ENCODE measurements around the gene STX8.

The STX8 gene

DNA sequence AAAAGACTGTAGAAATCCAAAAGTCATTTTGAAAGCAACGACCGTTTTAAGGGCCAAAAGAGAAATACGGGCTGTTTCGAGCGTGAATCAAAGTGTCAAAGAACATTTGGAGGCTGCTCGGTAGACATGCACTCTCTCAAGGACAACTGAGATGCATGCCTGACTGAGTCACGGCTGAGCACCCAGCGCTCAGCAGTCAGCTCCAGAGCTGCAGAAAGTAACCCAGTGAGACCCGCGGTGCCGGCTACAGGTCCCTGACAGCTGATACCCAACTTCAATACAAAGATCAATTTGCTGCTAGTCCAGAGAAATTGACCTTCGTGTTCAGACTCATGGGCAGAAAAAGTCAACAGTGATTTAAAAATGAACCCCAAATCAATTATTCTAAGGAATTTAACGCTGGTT is 214.9 kb downstream of the STX8 start:
- TF ChIP-seq, protein P1, sequence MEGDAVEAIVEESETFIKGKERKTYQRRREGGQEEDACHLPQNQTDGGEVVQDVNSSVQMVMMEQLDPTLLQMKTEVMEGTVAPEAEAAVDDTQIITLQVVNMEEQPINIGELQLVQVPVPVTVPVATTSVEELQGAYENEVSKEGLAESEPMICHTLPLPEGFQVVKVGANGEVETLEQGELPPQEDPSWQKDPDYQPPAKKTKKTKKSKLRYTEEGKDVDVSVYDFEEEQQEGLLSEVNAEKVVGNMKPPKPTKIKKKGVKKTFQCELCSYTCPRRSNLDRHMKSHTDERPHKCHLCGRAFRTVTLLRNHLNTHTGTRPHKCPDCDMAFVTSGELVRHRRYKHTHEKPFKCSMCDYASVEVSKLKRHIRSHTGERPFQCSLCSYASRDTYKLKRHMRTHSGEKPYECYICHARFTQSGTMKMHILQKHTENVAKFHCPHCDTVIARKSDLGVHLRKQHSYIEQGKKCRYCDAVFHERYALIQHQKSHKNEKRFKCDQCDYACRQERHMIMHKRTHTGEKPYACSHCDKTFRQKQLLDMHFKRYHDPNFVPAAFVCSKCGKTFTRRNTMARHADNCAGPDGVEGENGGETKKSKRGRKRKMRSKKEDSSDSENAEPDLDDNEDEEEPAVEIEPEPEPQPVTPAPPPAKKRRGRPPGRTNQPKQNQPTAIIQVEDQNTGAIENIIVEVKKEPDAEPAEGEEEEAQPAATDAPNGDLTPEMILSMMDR (IDR thresholded peaks at IDR 0.05) = no peak

DNA sequence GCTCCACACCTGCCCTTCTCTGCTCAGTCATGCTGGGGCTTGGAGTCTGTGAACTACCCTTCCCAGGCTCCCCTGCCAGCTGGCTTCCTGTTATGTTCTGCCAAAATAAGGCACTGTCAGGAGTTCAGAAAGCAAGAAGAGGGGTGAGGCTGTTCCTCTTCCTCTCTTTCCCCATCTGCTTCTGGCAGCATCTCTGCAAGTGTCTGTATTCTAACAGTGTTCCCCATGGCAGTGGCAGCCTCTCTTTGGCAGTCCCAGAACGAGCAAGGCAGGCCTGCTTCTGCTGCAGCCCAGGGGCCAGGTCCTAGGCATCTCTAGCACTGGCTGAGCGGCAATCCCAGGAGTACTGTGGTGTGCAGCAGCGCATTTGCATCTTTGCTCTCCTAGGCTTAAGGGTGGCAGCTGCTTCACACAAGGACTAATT is 219.1 kb downstream of the STX8 start:
- TF ChIP-seq, protein P1 (IDR thresholded peaks at IDR 0.05) = no peak

DNA sequence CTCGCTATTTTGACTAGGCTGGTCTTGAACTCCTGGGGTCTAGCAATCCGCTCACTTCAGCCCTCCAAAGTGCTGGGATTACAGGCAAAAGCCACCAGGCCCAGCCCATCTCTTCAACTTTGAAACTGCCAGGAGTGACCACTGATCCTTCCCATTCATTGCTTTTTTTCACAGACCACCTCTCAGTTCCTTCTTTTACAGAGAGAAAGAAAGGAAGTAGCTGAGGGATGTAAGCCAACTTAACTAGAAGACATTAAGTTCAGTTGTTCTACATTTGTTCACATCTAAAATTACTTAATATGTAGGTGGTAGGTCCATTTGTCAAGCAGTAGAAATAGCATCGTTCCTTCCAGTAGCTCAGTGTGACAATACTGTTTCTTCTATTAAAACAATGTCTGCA is 219.8 kb downstream of the STX8 start:
- TF ChIP-seq, protein P1 (IDR thresholded peaks at IDR 0.05) = no peak

DNA sequence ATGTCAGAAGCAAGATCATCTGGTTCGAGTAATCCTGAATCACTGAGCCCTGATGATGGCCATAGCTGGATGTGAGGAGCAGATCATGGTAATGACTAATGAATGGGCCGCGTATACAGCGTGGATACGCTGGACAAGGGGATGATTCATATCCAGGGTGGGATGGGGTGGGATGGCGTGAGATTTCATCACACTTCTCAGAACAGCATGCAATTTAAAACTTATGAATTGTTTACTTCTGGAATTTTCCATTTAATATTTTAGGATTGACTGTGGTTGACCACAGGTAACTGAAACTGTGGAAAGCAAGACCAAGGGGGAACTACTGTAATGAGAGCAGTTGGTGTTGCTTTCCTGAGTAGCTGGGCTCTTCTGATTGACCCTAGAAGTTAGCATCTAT is 225.5 kb downstream of the STX8 start:
- TF ChIP-seq, protein P1 (IDR thresholded peaks at IDR 0.05) = no peak

DNA sequence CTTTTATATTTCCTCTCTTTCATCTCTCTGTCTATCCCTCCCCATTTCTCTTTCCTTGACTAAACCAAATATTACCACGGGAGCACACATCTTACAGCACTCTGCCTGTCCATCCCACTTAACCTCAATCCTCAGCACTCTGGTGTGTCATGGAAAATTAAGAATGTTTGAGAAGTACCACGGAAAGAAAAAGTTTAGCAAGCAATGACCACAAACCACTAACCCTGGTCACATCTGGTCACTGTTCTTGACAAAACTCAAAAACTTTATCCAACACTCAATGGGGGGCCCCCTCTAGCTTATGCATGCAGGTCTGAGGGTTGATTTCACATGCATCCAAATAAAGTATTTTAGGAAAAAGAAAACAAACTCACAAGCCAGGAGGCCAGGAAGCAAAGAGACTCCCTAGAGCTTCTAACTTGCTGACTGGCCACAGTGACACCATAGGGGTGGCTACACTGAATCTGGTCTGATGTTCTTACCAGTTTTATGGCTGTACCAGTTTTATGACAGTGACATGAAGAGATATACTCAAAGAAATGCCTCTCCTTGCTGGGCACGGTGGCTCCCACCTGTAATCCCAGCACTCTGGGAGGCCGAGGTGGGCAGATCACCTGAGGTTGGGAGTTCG is 229.2 kb downstream of the STX8 start:
- TF ChIP-seq, protein P1 (IDR thresholded peaks at IDR 0.05) = no peak

DNA sequence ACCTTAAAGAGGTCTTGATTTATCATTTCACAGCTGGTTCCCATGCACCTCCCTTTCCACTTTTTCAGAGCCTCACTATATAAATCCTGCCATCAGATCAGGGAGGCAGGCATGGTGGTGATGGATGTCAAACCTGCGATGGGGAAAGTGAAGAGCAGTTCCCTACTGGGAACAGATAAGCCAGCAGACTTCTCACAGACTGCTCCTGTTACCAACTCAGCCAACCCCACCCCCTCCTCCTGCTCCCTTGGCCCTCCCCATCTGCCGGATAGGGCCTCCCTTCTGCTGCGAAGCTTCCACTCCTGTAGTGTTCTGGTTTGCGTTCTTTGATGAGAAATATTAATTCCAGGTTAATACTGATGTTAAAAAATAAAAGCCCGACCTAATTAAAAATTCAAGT is 232.1 kb downstream of the STX8 start:
- TF ChIP-seq, protein P1 (IDR thresholded peaks at IDR 0.05) = no peak

DNA sequence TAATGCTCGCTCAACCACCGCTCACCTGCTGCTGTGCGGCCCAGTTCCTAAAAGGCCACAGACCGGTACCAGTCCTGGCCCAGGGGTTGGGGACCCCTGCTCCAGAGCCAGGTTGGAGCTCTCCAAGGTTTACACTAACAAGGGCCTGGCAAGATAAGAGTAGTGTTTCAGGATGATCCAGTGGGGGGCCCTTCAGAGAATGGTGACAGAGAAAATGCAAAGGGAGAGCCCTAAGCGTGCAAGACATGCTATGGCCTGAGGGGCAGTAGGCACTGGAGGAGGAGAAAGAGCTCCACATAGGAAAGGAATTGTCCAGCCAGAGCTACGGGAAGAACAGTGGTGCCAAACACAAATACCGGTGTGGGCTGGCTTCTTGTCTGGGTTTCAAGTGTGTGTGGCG is 233.4 kb downstream of the STX8 start:
- TF ChIP-seq, protein P1 (IDR thresholded peaks at IDR 0.05) = no peak

DNA sequence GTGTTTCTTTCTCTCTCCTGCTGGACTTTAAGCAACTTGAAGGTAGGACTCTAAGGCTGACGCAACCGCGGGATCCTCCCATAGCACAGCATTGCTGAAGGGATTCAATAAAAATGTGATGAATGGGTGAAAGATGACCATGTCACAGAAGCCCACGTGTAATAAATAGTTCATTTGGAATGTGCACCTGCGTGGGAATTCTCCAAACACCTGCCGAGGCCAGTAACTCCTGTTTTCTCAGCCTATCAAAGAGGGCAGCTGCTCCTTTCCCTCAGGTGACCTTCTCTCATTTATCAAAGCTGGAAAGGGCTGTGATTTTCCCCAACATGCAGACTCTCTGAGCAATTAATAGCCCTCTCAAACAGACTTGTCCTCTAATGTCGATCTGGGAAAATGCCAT is 235.7 kb downstream of the STX8 start:
- TF ChIP-seq, protein P1 (IDR thresholded peaks at IDR 0.05) = no peak
